GM19238 (cell line): ENCODE data around the gene IGLL1.
"Not testable (repeated sequence)": the region's sequence is repeated elsewhere in the genome, so short reads cannot be mapped to it uniquely, and the experiment has no call there.

Experiments used
- DNase-seq: peaks from one replicate; pipeline ENCODE4 v3.0.0; 2011; ENCODE audit warnings: low spot score; ENCODE audit not compliant: insufficient read length

The IGLL1 gene

DNA sequence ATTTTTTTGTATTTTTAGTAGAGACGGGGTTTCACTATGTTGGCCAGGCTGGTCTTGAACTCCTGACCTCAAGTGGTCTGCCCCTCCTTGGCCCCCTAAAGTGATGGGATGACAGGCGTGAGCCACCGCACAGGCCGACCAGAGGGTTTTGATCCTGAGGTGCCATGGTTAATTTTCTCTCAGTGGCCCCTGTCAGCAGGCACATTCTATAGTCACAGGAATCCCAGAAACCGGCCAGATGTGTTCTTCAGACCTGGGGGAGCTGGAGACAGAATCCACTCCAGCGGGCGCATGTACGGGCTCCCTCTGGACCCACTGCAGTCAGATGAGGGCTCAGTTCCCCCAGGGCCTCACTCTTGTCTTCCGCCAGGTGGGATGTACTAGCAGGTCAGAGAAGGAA, 17.0 kb downstream of the IGLL1 start:
- DNase-seq = no peak

DNA sequence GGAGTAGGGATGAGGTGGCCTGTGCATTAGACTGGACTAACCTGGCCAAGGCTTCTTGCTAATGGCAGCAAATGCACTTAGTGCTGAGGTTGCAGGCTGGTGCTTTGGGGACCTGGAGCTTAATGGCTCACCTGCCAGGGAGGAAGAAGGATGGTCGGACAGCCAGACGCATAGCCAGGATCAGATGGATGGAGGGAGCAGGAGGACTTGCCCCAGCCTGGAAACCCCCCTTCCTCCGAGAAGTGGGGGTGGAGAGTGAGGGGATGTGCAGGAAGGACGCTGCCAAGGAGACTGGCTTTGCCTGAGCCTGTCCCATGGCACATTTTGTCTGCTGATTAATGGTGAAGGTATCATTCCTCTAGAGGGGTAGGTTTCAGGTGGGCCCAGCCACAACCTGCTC, 17.9 kb downstream of the IGLL1 start:
- DNase-seq = no peak

DNA sequence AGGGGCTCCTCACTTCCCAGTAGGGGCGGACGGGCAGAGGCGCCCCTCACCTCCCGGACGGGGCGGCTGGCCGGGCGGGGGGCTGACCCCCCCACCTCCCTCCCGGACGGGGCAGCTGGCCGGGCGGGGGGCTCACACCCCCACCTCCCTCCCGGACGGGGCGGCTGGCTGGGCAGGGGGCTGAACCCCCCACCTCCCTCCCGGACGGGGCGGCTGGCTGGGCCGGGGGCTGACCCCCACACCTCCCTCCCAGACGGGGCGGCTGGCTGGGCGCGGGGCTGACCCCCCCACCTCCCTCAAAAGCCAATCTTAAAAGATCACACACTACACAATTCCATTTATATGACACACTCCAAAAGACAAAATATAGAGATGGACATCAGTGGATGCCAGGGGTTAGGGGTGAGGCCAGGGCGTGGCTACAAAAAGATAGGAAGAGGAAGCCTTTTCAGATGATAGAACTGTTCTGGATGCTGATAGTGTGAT, 19.0 kb downstream of the IGLL1 start:
- DNase-seq = not testable (repeated sequence)

DNA sequence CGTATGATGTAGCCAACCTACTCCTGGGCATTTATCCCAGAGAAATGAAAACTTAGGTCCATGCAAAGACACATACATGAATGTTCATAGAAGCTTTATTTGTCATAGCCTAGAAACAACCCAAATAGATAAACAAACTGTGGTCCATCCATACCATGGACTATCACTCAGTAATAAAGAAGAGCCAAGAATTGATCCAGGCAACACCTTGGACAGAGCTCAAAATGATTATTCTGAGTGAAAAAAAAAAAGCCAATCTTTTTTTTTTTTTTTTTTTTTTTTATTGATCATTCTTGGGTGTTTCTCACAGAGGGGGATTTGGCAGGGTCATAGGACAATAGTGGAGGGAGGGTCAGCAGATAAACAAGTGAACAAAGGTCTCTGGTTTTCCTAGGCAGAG, 19.9 kb downstream of the IGLL1 start:
- DNase-seq = not testable (repeated sequence)

DNA sequence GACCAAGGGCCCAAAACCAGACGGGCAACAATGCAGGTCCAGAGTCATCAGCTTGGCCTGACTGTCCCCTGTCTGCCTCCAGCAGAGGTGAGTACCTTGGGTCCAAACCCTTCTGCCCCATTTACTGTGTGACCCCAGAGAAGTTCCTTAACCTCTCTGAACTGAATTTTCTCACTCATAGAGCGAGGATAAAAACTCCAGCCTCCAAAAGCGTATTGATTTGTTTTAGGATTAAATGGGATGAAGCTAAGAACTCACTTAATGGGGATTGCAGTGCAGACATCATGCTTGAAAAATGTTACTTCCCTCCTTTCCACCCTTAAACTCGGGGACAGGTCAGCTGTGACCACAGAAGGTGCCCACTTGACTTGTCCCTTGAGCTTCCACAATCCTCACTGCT, 22.6 kb downstream of the IGLL1 start:
- DNase-seq = no peak

DNA sequence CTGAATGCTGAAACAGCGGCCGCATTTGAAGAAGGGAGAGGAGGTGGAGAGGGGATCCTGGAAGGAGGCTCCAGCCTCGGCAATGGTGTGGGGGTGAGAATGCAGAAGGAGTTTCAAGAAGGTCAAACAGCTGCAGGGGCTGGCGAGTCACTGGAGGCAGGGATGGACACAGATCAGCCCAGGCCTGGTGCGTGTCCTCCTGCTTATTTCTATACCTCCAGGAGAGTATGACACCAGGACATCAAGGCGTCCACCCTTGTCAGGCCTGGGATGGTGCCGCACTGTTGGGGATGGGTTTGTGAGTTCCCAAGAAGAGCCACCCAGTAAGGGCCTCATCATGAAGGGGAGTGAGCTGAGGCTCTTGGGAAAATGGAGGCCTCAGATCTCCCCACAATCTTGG, 23.1 kb downstream of the IGLL1 start:
- DNase-seq = no peak

DNA sequence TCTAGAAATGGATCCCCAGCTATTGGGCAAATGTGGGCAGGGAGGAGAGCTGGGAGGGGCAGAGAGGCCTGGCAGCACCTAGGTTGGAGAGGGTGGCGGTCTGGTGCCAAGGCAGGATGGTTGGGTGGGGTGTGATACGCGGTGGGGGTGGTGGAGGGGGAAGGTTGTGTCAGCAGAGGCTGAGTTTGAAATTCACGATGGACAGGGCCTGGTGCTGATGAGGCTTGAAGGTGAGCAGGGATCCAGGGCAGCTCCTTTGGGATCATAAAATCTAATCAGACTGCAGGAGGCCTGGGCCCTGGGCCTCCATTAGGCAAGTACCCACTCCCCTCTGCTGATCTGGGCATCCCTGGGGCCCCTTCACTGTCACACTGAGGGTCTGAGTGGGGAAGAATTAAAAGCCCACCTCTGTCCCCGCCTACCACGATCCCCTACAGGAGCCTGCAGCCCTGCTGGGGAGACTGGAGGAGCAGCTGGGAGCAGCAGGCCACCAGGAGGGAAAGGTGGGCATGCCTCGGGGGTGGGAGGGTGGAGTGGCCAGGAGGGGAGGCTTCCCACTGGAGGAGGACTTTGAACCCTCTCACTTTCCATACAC, 24.0 kb downstream of the IGLL1 start:
- DNase-seq = no peak

DNA sequence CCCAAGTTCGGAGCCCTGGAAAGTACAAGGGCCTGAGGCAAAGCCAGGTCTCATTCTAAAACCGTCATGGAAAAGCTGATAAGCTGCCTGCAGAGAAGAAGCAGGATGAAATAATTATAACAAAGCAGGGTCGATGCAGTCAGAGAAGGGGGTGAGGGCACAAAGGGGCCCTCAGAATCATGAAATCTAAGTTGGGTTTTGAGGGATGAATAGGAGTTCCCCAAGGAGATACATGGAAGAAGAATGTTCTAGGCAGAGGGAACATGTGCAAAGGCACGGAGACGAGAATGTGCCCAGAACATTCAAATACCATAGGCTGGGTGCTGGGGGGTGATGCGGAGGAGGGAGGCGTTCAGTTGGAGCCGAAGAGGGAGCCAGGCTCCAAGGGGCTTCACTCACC, 25.0 kb downstream of the IGLL1 start:
- no peak for DNase-seq

DNA sequence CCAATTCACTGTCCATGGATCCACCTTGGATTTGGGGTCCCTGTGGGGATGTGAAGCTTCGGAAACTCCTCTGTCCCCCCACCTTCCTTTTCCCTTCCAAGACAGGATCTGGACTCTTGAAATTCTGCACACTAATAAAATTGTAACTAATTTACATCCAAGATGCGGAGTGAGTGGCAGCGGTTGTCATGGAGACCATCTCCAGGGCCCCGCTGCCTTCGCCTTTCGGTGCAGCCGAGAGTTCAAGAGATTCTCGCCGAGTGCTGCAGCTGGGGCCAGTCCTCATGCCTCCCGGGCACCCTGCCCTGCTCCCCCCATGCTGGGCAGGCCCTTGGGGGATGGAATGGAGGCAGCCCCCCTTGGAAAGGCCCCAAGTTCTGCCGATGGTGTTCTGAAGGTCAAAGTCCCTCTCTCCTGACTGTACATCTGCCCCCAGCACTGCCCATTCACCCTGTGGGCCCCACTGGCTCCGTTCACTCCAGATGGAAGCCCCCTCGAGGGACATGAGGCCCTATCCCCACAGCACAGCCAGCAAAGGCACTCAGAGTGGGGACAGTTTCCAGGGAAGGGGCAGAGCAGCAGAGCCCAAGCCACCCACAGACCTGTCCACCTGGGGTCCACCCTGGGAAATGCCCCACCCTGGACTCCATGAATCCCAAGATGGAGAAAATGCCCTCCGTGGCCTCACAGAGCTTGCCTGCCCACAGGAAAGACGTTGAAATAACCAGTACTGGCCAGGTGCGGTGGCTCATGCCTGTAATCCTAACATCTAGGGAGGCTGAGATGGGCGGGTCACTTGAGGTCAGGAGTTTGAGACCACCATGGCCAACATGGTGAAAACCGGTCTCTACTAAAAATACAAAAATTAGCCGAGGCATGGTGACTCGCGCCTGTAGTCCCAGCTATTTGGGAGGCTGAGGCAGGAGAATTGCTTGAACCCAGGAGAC, 25.9 kb downstream of the IGLL1 start:
- no peak for DNase-seq

DNA sequence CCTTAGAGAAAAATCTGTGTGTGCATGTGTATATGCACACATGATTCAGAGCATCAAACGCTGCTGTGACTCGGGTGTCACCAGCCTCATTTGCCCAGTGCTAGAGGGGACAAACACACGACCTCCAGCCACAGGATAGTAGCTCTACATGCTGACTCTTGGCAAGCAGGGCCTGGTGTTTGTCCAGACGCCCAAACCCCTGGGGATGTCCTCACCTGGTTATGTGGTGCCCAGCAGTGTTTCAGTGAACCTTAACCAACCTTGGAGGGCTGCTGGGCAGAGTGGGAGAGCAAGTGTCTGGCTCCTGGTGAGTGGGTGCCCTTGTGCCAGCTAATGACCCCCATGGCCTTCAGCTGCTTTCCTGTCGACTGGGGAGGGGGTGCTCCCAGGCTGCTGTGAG, 26.7 kb downstream of the IGLL1 start:
- DNase-seq = no peak

DNA sequence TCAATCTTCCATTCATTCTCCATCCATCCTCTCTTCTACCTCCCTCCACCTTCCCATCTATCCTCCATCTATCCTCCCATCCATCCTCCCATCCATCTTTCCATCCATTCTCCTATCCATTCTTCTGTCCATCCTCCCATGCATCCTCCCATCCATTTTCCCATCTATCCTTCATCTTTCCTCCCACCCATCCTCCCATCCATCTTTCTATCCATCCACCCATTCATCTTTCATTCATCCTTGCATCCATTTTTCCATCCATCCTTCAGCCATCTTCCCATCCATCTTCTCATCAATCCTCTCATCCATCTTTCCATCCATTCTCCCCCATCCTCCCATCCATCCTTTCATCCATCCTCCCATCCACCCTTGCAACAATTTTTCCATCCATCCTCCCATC, 27.5 kb downstream of the IGLL1 start:
- no peak for DNase-seq

DNA sequence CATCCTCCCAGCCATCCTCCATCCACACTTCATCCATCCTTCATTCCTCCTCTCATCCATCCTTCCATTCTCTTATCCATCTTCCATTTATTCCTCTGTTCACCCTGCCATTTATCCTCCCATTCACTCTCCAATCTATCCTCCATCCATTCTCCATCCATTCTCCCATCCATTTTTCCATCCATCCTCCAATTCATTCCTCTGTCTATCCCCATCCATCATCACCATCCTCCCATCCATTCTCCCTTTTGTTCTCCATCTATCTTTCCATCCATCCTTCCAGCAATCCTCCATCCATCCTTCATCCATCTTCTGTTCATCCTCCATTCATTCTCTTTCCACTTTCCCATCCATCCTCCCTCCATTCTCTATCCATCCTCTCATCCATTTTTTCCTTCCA, 28.7 kb downstream of the IGLL1 start:
- no peak for DNase-seq

DNA sequence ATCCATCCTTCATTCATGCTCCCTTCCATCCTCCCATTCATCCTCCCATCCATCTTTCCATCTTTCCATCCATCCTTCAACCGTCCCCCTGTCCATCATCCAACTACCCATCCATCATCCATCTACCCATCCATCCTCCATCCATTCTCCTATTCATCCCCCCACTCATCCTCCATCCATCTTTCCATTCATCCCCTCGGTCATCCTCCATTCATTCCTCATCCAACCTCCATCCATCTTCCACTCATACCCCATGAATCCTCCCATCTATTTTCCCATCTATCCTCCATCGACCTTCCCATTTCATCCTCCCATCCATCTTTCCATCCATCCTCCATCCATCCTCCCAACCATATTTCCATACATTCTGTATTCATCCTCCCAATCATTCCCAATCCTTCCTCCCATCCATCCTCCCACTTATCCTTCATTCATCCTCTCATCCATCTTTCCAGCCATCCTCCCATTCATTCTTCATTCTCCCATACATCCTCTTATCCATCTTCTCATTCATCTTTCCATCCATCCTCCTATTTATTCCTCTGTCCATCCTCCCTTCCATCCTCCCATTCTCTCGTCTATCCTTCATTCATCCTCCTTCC, 29.9 kb downstream of the IGLL1 start:
- no peak for DNase-seq

DNA sequence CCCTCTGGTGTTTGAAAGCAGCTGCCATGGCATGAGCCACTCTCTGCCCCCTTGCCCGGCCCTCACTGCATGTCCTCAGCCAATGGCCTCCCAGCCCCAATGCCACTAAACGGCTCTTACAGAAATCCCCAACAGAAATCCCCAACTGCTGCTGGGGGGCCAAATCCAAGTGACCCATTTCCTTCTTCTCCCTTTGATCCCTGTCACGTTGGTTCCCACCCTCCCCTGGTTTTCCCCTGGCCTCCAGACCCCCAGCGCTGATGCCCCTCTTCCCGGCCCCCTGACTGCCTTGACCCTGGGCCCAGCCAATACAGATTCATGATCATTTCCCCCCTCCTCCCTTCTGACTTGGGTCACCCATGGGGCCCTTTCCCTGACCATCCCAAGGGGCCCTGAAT, 30.9 kb downstream of the IGLL1 start:
- no peak for DNase-seq

DNA sequence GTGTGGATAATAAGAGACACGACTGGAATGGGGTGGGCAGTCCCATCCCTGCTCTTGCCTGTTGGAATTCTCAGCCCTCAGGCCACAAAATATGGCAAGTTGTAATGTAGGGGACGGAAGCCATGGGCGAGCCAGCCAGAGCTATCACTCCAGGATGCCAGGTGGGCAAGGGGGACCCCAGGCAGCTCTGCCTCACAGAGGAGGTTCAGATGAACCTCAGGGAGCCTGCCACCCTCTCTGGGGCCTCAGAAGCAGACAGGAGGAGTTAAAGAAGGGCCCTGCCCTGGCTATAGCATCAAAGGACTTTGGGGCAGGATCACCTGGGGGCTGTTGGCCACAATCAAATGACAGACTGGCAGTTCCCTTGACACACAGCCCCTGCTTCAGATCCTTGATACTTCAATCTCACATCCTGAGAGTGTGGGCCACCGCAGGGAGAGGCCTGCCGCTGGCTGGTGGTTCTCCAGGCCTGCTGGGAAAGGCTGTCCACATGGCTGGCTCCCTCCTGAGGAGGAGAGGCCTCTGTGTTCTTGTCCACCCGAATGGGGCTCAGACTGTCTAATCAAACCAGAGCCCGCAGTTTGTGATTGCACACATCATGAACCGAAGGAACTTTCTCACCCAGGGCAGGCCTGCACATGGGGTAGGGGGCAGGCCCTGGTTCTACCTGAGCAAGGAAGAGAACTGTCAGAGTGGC, 31.4 kb downstream of the IGLL1 start:
- no peak for DNase-seq

DNA sequence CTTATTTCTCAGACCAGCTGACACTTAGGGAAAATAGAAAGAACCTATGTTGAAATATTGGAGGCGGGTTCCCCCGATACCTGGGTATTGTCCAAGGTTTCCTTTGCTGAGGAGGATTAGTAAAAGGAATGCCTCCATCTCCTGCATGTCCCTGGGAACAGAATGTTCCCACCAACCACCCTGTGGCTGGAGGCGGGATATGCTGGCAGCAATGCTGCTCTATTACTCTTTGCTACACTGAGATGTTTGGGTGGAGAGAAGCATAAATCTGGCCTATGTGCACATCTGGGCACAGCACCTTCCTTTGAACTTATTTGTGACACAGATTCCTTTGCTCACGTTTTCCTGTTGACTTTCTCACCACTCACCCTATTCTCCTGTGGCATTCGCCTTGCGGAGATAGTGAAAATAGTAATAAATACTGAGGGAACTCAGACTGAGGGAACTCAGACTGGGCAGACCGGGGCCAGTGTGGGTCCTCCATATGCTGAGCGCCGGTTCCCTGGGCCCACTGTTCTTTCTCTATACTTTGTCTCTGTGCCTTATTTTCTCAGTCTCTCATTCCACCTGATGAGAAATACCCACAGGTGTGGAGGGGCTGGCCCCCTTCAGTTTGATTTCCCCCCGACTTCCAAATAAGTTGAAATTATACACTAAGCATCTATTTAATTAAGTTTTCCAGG, 32.1 kb downstream of the IGLL1 start:
- DNase-seq = no peak

DNA sequence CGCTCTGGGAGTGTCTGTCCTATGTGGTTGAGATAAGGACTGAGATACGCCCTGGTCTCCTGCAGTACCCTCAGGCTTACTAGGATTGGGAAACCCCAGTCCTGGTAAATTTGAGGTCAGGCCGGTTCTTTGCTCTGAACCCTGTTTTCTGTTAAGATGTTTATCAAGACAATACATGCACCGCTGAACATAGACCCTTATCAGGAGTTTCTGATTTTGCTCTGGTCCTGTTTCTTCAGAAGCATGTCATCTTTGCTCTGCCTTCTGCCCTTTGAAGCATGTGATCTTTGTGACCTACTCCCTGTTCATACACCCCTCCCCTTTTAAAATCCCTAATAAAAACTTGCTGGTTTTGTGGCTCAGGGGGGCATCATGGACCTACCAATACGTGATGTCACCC, 32.7 kb downstream of the IGLL1 start:
- DNase-seq = not testable (repeated sequence)

DNA sequence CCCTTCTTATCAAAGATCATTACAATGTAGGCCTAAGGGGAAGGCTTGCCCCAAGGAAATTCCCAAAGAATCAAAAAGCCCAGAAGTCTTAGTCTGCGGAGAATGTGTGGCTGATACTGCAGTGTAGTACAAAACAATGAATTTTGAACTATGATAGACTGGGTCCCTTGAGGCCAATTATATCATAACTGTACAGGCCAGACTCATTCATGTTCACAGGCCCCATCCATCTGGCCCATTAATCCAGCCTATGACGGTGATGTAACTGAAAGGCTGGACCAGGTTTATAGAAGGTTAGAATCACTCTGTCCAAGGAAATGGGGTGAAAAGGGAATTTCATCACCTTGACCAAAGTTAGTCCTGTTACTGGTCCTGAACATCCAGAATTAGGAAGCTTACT, 35.2 kb downstream of the IGLL1 start:
- DNase-seq = no peak

DNA sequence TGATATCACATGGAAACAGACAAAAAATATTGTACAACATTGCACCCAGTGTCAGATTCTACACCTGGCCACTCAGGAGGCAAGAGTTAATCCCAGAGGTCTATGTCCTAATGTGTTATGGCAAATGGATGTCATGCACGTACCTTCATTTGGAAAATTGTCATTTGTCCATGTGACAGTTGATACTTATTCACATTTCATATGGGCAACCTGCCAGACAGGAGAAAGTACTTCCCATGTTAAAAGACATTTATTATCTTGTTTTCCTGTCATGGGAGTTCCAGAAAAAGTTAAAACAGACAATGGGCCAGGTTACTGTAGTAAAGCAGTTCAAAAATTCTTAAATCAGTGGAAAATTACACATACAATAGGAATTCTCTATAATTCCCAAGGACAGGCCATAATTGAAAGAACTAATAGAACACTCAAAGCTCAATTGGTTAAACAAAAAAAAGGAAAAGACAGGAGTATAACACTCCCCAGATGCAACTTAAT, 36.5 kb downstream of the IGLL1 start:
- DNase-seq = not testable (repeated sequence)

DNA sequence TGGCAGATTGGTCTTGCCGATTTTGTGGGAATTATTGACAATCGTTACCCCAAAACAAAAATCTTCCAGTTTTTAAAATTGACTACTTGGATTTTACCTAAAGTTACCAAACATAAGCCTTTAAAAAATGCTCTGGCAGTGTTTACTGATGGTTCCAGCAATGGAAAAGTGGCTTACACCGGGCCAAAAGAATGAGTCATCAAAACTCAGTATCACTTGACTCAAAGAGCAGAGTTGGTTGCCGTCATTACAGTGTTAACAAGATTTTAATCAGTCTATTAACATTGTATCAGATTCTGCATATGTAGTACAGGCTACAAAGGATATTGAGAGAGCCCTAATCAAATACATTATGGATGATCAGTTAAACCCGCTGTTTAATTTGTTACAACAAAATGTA, 37.2 kb downstream of the IGLL1 start:
- no peak for DNase-seq

DNA sequence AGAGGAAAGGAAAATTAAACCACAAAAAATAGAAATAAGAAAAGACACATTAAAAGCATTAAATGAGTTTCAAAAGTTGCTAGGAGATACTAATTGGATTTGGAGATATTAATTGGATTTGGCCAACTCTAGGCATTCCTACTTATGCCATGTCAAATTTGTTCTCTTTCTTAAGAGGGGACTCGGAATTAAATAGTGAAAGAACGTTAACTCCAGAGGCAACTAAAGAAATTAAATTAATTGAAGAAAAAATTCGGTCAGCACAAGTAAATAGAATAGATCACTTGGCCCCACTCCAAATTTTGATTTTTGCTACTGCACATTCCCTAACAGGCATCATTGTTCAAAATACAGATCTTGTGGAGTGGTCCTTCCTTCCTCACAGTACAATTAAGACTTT, 37.7 kb downstream of the IGLL1 start:
- not testable (repeated sequence) for DNase-seq
